ENCODE data around the gene GGN. TPM values are rescaled to one million over a fixed set of nuclear protein-coding genes. Genes with fewer than 3 reads are reported as not detected.

The GGN gene
- total and polyA plus RNA-seq, 2 donors from 2014 or later = 0.92 to 1.6 TPM

- DNase-seq (no peak), FAIRE-seq (no peak)
- Histone ChIP-seq H3K27me3 (ENCODE audit: control insufficient read depth, insufficient read depth, low read length) (no peaks in the 10 kb centered on the region), H3K4me3 (ENCODE audit: low read length in 3 of 3) (peak overlapping the region; percentile 54 to 91 (median 90)), H3K36me3 (ENCODE audit: control insufficient read depth in 2 of 3, insufficient read depth in 3 of 3, low read length in 3 of 3) (no peaks in the 10 kb centered on the region), H3K4me1 (ENCODE audit: control insufficient read depth in 2 of 3, insufficient read depth in 2 of 3, low read depth in 1 of 3, low read length in 3 of 3) (peaks cover 0 to 5% (median 0%) of the 10 kb centered on the region in 3 donors), H3K9me3 (ENCODE audit: control insufficient read depth in 2 of 3, insufficient read depth in 1 of 3, low read length in 3 of 3) (no peaks in the 10 kb centered on the region), H3K27ac (ENCODE audit: low read depth in 2 of 2, low read length in 2 of 2) (peak overlapping the region in 1 of 2 donors; percentile 60), H3K9ac (ENCODE audit: low read length in 3 of 3) (peak overlapping the region in 1 of 3 donors; percentile 61)
- intact Hi-C loops (cut with DNase I) = no loop called here
- no peak for TF ChIP-seq CTCF (IDR thresholded peaks at IDR 0.05; ENCODE audit: borderline replicate concordance, extremely low read depth, insufficient read depth)
Measured at GRCh38 chr19:38337360-38337653, 50.5 kb downstream of the GGN start.

- H3K27ac ChIP-seq (ENCODE audit: low read depth in 2 of 2, low read length in 2 of 2) = peak overlapping the region; percentile 96 to 100
- H3K4me1 ChIP-seq (ENCODE audit: control insufficient read depth in 2 of 3, insufficient read depth in 2 of 3, low read depth in 1 of 3, low read length in 3 of 3) = peaks cover 0 to 5% (median 0%) of the 10 kb centered on the region in 3 donors
- no peak for TF ChIP-seq CTCF (IDR thresholded peaks at IDR 0.05; ENCODE audit: borderline replicate concordance, extremely low read depth, insufficient read depth)
- peak; percentile 96 to 98 (median 98) for DNase-seq
- no peaks in the 10 kb centered on the region for H3K36me3 ChIP-seq (ENCODE audit: control insufficient read depth in 2 of 3, insufficient read depth in 3 of 3, low read length in 3 of 3)
- peak overlapping the region; percentile 90 to 94 (median 91) for H3K4me3 ChIP-seq (ENCODE audit: low read length in 3 of 3)
- peak overlapping the region in 2 of 3 donors; percentile 77 to 86 for H3K9ac ChIP-seq (ENCODE audit: low read length in 3 of 3)
- H3K27me3 ChIP-seq (ENCODE audit: control insufficient read depth, insufficient read depth, low read length) = no peaks in the 10 kb centered on the region
- FAIRE-seq = peak; percentile 76
- intact Hi-C loops (cut with DNase I) = no loop called here
- H3K9me3 ChIP-seq (ENCODE audit: control insufficient read depth in 2 of 3, insufficient read depth in 1 of 3, low read length in 3 of 3) = no peaks in the 10 kb centered on the region
Measured at GRCh38 chr19:38336638-38337359, 51.0 kb downstream of the GGN start.

DNA sequence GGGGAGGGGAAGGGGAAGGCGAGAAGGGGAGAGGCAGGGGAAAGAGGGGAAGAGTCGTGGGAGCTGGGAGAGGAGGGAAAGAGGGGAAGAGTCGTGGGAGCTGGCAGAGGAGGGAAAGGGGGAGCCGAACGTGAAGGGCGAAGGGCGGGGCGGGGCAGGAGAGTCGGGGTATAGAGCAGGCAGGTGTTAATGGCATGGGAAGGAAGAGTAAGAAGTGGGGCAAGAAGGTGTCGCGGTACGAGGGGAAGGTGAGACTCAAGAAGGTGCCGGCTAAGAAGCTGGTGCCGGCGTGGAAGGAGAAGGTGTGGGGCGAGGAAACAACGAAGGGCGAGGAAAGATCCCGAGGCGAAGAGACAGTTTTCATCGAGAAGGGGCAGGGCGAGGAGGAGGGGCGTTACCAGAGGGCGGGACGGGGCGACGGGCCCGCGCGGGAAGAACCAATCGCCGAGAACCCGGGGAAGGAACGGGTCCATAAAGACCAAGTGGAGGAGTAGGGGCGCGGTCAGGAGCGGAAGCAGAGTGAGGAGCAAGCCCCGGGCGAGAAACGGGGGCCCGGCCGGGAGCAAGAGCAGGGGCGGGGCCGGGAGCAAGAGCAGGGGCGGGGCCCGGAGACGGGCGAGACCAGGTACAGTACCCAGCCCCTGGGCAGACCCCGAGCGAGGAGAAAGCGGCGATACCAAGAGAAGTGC is 51.7 kb downstream of the GGN start:
- H3K4me1 ChIP-seq (ENCODE audit: control insufficient read depth in 2 of 3, insufficient read depth in 2 of 3, low read depth in 1 of 3, low read length in 3 of 3) = peaks cover 0 to 5% (median 0%) of the 10 kb centered on the region in 3 donors
- peak overlapping the region; percentile 80 to 86 (median 80) for H3K9ac ChIP-seq (ENCODE audit: low read length in 3 of 3)
- H3K4me3 ChIP-seq (ENCODE audit: low read length in 3 of 3) = peak overlapping the region; percentile 90 to 94 (median 91)
- peak overlapping the region; percentile 96 to 100 for H3K27ac ChIP-seq (ENCODE audit: low read depth in 2 of 2, low read length in 2 of 2)
- no peak for TF ChIP-seq CTCF (IDR thresholded peaks at IDR 0.05; ENCODE audit: borderline replicate concordance, extremely low read depth, insufficient read depth)
- H3K36me3 ChIP-seq (ENCODE audit: control insufficient read depth in 2 of 3, insufficient read depth in 3 of 3, low read length in 3 of 3) = no peaks in the 10 kb centered on the region
- intact Hi-C loops (cut with DNase I) = no loop called here
- H3K27me3 ChIP-seq (ENCODE audit: control insufficient read depth, insufficient read depth, low read length) = no peaks in the 10 kb centered on the region
- DNase-seq (peak; percentile 94 to 99 (median 96)), FAIRE-seq (peak; percentile 13)
- no peaks in the 10 kb centered on the region for H3K9me3 ChIP-seq (ENCODE audit: control insufficient read depth in 2 of 3, insufficient read depth in 1 of 3, low read length in 3 of 3)

Other genes starting within 250 kb of the GGN start
- gene DPF1, start 163.8 kb downstream of the GGN start, total RNA-seq = not detected
- not detected for gene DPF1, start 163.8 kb downstream of the GGN start, polyA plus RNA-seq (ENCODE audit: insufficient read depth, low read depth, low replicate concordance)
- gene PPP1R14A, start 131.7 kb downstream of the GGN start, total RNA-seq = 66.0 TPM
- 69.9 TPM for gene PPP1R14A, start 131.7 kb downstream of the GGN start, polyA plus RNA-seq (ENCODE audit: insufficient read depth, low read depth, low replicate concordance)
- gene SPINT2, start 123.5 kb downstream of the GGN start, total RNA-seq = 381 TPM
- gene SPINT2, start 123.5 kb downstream of the GGN start, polyA plus RNA-seq (ENCODE audit: insufficient read depth, low read depth, low replicate concordance) = 425 TPM
- 43.9 TPM for gene C19orf33, start 83.8 kb downstream of the GGN start, total RNA-seq
- 40.3 TPM for gene C19orf33, start 83.8 kb downstream of the GGN start, polyA plus RNA-seq (ENCODE audit: insufficient read depth, low read depth, low replicate concordance)
- 30.3 TPM for gene YIF1B, start 72.1 kb downstream of the GGN start, total RNA-seq
- 62.7 TPM for gene YIF1B, start 72.1 kb downstream of the GGN start, polyA plus RNA-seq (ENCODE audit: insufficient read depth, low read depth, low replicate concordance)
- 7.2 TPM for gene KCNK6, start 68.2 kb downstream of the GGN start, total RNA-seq
- gene KCNK6, start 68.2 kb downstream of the GGN start, polyA plus RNA-seq (ENCODE audit: insufficient read depth, low read depth, low replicate concordance) = 2.2 TPM
- 9.6 TPM for gene CATSPERG, start 52.2 kb downstream of the GGN start, total RNA-seq
- 6.0 TPM for gene CATSPERG, start 52.2 kb downstream of the GGN start, polyA plus RNA-seq (ENCODE audit: insufficient read depth, low read depth, low replicate concordance)
- 126 TPM for gene PSMD8, start 13.5 kb downstream of the GGN start, total RNA-seq
- 217 TPM for gene PSMD8, start 13.5 kb downstream of the GGN start, polyA plus RNA-seq (ENCODE audit: insufficient read depth, low read depth, low replicate concordance)
- gene SPRED3, start 663 bp upstream of the GGN start, total RNA-seq = 8.7 TPM
- 0.17 TPM for gene SPRED3, start 663 bp upstream of the GGN start, polyA plus RNA-seq (ENCODE audit: insufficient read depth, low read depth, low replicate concordance)
- gene FAM98C, start 15.1 kb upstream of the GGN start, total RNA-seq = 22.3 TPM
- 25.2 TPM for gene FAM98C, start 15.1 kb upstream of the GGN start, polyA plus RNA-seq (ENCODE audit: insufficient read depth, low read depth, low replicate concordance)
- 3.6 TPM for gene RASGRP4, start 38.2 kb upstream of the GGN start, total RNA-seq
- gene RASGRP4, start 38.2 kb upstream of the GGN start, polyA plus RNA-seq (ENCODE audit: insufficient read depth, low read depth, low replicate concordance) = 0.80 TPM
- gene RYR1, start 45.7 kb upstream of the GGN start, total RNA-seq = 2.8 TPM
- gene RYR1, start 45.7 kb upstream of the GGN start, polyA plus RNA-seq (ENCODE audit: insufficient read depth, low read depth, low replicate concordance) = 0.69 TPM
- 17.7 TPM for gene MAP4K1, start 229.9 kb upstream of the GGN start, total RNA-seq
- gene MAP4K1, start 229.9 kb upstream of the GGN start, polyA plus RNA-seq (ENCODE audit: insufficient read depth, low read depth, low replicate concordance) = 3.9 TPM
- 259 TPM for gene EIF3K, start 231.2 kb upstream of the GGN start, total RNA-seq
- 723 TPM for gene EIF3K, start 231.2 kb upstream of the GGN start, polyA plus RNA-seq (ENCODE audit: insufficient read depth, low read depth, low replicate concordance)

All from kidney (tissue), 14 donors.